CD4-positive, alpha-beta T cell treated with Interferon gamma for 1 hour (primary cell): Measurements from ENCODE around the gene LIME1.
"Not testable (repeated sequence)": the region's sequence is repeated elsewhere in the genome, so short reads cannot be mapped to it uniquely, and the experiment has no call there.

Experiments
- DNase-seq: peaks from one replicate; pipeline ENCODE4 v3.0.0-alpha.2; 2020

The LIME1 gene

GRCh38 chr20:63708301-63709148 lies 27.9 kb upstream of the LIME1 start:
- DNase-seq: no peak

- DNase-seq: no peak
Observed at GRCh38 chr20:63709149-63709527, 27.3 kb upstream of the LIME1 start.

DNA sequence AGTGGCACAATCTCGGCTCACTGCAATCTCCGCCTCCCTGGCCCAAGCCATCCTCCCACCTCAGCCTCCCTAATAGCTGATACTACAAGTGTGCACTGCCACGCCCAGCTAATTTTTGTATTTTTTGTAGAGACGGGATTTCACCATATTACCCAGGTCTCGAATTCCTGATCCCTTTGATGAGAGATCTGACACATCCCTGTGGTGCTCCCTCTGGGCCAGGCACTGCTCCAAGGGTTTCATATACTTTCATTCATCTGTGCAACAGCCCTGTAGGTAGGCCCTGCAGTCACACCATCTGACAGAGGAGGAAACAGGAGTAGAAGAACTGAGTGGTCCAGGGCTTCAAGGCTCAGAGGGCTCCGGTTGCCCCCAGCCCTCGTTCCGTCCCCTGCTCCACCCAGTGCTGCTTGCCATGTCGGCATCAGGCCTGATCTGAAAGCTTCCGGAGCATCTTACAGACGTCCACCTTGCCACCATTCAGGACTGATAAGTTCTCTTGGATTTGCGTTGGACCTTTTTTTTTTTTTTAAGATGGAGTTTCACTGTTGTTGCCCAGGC lies 25.3 kb upstream of the LIME1 start:
- no peak for DNase-seq

DNA sequence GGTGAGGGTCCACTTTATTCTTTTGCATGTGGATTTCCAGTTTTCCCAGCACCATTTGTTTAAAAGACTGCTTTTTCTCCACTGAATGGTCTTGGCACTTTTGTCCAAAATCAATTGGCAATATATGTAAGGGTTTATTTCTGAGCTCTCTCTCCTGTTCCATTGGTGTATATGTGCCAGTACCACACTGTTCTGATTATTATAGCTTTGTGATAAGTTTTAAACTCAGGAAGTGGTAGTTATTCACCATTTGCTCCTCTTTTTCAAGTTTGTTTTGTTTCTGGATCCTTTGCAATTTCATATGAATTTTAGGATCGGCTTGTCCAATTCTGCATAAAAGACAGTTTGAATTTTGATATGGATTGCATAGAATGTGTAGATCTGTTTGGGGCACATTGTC lies 24.3 kb upstream of the LIME1 start:
- DNase-seq: no peak

DNA sequence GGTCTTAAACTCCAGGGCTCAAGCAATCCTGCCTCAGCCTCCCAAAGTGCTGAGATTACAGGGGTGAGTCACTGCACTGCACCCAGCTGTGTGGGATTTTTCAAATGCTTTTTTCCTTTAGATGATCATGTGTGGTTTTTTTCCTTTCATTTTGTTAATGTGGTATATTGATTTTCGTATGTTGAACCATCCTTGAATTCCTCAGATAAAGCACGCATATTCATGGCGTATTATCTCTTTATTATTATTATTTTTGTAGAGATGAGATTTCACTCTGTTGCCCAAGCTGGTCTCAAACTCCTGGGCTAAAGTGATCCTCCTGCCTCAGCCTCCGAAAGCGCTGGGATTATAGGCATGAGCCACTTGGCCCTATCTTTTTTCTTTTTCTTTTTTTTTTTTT lies 21.6 kb upstream of the LIME1 start:
- DNase-seq: no peak

DNA sequence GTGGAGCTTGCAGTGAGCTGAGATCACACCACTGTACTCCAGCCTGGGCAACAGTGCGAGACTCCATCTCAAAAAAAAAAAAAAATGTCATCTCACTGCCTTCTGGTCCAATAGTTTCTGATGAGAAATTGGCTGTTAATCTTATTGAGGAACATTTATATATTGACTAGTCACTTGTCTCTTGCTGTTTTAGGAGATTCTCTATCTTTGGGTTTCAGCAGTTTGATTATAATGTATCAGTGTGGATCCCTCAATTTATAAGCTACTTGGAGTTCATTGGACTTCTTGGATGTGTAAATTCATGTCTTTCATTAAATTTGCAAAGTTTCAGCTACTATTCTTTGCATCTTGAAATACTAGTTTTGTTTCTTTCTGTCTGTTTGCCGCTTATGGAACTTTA lies 17.5 kb upstream of the LIME1 start:
- DNase-seq: no peak

- DNase-seq: not testable (repeated sequence)
Observed at GRCh38 chr20:63722967-63723622, 13.4 kb upstream of the LIME1 start.

GRCh38 chr20:63730189-63730733 lies 6.2 kb upstream of the LIME1 start:
- not testable (repeated sequence) for DNase-seq

GRCh38 chr20:63731410-63731809 lies 5.1 kb upstream of the LIME1 start:
- no peak for DNase-seq

DNA sequence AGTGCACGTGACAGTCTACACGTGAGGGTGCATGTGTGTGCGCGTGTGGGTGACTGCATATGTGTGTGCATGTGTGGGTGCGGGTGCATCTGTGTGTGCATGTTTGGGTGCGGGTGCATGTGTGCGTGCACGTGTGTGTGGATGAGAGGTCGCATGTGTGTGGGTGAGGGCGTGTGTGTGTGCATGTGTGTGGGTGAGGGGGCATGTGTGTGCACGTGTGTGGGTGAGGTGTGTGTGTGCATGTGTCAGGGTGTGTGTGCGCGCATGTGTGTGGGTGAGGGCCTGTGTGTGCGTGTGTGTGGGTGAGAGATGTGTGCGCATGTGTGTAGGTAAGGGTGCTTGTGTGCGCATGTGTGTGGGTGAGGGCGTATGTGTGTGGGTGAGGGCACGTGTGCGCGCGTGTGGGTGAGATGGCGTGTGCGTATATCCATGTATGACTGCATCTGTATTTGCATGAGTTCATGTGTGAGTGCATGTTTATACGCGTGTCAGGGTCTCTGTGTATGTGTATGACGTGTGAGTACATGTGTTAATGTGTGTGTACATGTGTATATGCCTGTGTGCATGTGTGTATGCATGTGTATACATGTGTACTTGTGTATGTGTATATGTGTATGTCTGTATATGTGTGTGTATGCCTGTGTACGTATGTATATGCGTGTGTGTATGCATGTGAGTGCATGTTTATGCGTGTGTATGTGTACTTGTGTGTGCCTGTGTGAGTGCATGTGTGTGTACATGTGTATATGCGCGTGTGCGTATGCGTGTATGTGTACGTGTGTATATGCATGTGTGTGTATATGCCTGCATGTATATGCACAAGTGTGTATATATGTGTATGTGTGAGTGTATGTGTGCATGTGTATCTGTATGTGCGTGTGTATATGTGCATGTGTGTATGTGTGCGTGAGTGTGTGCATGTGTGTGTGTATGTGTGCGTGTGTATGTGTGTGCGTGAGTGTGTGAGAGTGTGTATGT lies 4.1 kb upstream of the LIME1 start:
- DNase-seq: no peak

GRCh38 chr20:63733117-63733516 lies 3.3 kb upstream of the LIME1 start:
- no peak for DNase-seq

DNA sequence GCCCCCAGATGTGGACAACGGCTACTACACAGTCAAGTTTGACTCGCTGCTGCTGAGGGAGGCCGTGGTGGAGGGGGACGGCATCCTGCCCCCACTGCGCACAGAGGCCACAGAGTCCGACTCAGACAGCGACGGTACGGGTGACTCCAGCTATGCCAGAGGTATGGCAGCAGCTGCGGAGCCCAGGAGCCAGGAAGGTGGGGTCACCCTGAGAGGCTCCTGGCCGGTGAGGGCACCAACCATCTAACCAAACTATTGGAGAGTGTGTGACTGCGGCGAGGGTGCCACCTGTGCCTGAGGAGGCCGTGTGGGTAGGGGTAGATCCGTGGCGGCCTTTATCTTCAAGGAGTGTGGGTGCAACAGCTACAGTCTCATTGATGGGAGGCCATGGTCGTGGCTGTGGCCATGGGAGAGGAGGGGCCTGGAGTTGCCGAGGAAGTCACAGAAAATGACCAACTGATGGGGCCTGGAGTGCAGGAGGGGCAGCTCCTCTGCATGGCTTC lies 2.8 kb upstream of the LIME1 start:
- no peak for DNase-seq

- DNase-seq: no peak
Observed at GRCh38 chr20:63734111-63734945, 2.1 kb upstream of the LIME1 start.

DNA sequence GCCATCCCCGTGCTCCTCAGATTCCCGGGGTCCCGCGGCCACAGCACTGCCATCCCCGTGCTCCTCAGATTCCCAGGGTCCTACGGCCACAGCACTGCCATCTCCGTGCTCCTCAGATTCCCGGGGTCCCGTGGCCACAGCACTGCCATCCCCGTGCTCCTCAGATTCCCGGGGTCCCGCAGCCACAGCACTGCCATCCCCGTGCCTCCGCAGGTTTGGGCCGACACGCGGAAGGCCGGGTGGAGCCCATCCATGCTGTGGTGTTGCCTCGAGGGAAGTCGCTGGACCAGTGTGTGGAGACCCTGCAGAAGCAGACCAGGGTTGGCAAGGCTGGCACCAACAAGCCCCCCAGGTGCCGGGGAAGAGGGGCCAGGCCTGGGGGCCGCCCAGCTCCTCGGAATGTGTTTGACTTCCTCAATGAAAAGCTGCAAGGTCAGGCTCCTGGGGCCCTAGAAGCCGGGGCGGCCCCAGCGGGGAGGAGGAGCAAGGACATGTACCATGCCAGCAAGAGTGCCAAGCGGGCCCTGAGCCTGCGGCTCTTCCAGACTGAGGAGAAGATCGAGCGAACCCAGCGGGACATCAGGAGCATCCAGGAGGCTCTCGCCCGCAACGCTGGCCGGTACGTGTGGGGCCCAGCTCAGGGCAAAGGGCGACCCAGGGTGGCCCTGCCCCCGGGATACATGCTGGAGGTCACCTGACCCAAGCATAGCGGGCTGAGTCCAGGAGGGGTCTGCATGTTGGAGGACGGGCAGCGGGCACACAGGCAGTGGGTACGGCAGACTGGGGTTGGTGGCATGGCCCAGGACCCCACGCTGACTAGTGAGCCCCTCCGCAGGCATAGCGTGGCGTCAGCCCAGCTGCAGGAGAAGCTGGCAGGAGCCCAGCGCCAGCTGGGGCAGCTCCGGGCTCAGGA lies 1.3 kb upstream of the LIME1 start:
- DNase-seq: no peak

GRCh38 chr20:63736893-63737694 lies 630 bp downstream of the LIME1 start:
- DNase-seq: peak; percentile 30

DNA sequence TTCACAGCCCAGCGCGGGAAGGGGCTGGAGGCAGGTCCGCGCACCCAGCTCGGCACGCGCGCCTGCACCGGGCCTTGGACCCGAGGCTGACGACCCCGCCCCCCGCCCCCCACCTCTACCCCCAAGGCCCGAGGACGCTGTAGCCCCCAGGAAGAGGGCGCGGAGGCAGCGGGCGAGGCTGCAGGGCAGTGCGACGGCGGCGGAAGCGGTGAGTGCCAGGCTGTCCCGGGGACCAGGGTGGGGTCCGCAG lies 1.2 kb downstream of the LIME1 start:
- DNase-seq: no peak

DNA sequence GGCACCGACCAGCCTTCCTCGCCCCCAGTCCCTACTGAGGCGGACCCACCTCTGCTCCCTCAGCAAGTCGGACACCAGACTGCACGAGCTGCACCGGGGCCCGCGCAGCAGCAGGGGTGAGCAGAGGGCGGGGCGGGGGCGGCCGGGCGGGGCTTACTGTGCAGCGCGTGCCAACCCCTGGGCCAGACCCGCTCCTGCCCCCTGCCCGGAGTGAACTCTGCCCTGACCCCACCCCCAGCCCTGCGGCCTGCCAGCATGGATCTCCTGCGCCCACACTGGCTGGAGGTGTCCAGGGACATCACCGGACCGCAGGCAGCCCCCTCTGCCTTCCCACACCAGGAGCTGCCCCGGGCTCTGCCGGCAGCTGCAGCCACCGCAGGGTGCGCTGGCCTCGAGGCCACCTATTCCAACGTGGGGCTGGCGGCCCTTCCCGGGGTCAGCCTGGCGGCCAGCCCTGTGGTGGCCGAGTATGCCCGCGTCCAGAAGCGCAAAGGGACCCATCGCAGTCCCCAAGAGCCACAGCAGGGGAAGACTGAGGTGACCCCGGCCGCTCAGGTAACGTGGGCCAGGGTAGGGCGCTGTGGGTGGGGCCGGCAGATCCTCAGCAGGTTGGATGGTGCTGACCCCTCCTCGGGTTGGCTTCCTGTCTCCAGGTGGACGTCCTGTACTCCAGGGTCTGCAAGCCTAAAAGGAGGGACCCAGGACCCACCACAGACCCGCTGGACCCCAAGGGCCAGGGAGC lies 1.7 kb downstream of the LIME1 start:
- no peak for DNase-seq

DNA sequence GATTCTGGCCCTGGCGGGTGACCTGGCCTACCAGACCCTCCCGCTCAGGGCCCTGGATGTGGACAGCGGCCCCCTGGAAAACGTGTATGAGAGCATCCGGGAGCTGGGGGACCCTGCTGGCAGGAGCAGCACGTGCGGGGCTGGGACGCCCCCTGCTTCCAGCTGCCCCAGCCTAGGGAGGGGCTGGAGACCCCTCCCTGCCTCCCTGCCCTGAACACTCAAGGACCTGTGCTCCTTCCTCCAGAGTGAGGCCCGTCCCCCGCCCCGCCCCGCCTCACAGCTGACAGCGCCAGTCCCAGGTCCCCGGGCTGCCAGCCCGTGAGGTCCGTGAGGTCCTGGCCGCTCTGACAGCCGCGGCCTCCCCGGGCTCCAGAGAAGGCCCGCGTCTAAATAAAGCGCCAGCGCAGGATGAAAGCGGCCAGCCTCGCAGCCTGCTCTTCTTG lies 2.2 kb downstream of the LIME1 start:
- DNase-seq: peak; percentile 24
